Osteoblast (primary cell): ENCODE measurements around the gene ALCAM. TPM values are rescaled to one million over a fixed set of nuclear protein-coding genes. Genes with fewer than 3 reads are reported as not detected.

ENCODE experiments used
- DNase-seq: peaks from one replicate; pipeline ENCODE4 v3.0.0; 2011; ENCODE audit warnings: low spot score, mixed read lengths; ENCODE audit not compliant: insufficient read length; ENCODE audit errors: missing footprints
- H2AFZ ChIP-seq: 2 replicates; pipeline ENCODE4 v1.6.0; 2011; ENCODE audit warnings: mild to moderate bottlenecking, low read length
- H3K27ac ChIP-seq: 2 replicates; pipeline ENCODE4 v1.5.1; 2011; ENCODE audit warnings: mild to moderate bottlenecking, low read depth, low read length, moderate library complexity
- H3K27me3 ChIP-seq: 2 replicates; pipeline ENCODE4 v1.6.0; 2012; ENCODE audit warnings: mild to moderate bottlenecking, control low read depth, inconsistent platforms, low read length, moderate library complexity; ENCODE audit not compliant: insufficient read depth
- H3K36me3 ChIP-seq: 2 replicates; pipeline ENCODE4 v1.5.1; 2011; ENCODE audit warnings: mild to moderate bottlenecking, low read length, control low read depth, moderate library complexity; ENCODE audit not compliant: insufficient read depth
- H3K4me1 ChIP-seq: 2 replicates; pipeline ENCODE4 v1.5.1; 2011; ENCODE audit warnings: mild to moderate bottlenecking, low read length, control low read depth, moderate library complexity; ENCODE audit not compliant: insufficient read depth
- H3K4me2 ChIP-seq: 2 replicates; pipeline ENCODE4 v1.6.0; 2011; ENCODE audit warnings: mild to moderate bottlenecking, low read length; ENCODE audit not compliant: insufficient read depth
- H3K4me3 ChIP-seq: fragments of 200-600 bp; sonication (generic); 3 replicates; pipeline ENCODE4 v1.5.1; 2012; ENCODE audit warnings: mild to moderate bottlenecking, low read length, inconsistent platforms; ENCODE audit not compliant: insufficient read depth
- H3K79me2 ChIP-seq: 2 replicates; pipeline ENCODE4 v1.6.0; 2012; ENCODE audit warnings: mild to moderate bottlenecking, low read length, control low read depth, inconsistent platforms; ENCODE audit not compliant: insufficient read depth
- H3K9me3 ChIP-seq: 2 replicates; pipeline ENCODE4 v1.5.1; 2011; ENCODE audit warnings: low read depth, low read length, control low read depth
- H4K20me1 ChIP-seq: 2 replicates; pipeline ENCODE4 v1.6.0; 2012; ENCODE audit warnings: mild to moderate bottlenecking, low read length, control low read depth; ENCODE audit not compliant: insufficient read depth
- CTCF ChIP-seq: IDR thresholded peaks from 2 replicates; pipeline ENCODE4 v1.5.1; 2011; ENCODE audit warnings: mild to moderate bottlenecking, low read depth, low read length, moderate library complexity; ENCODE audit errors: extremely low read depth
- total RNA-seq: library from RNA; depleted of rRNA; stranded (reverse); fragments of >200 nt; gene quantifications from 2 replicates; pipeline ENCODE4 v1.2.3, GENCODE V29; 2012

Gene ALCAM
- total RNA-seq, 1 donor: 178 TPM

- H3K4me2 ChIP-seq: peak overlapping the region; percentile 99
- no peaks in the 10 kb centered on the region for H4K20me1 ChIP-seq
- H3K9me3 ChIP-seq: no peaks in the 10 kb centered on the region
- TF ChIP-seq CTCF: no peak
- peaks cover 37% of the 10 kb centered on the region for H3K4me1 ChIP-seq
- peaks cover 53% of the 10 kb centered on the region for H3K79me2 ChIP-seq
- H3K27ac ChIP-seq: peak overlapping the region; percentile 93
- DNase-seq: no peak
- peak overlapping the region; percentile 83 for H3K4me3 ChIP-seq
- no peaks in the 10 kb centered on the region for H3K27me3 ChIP-seq
- H3K36me3 ChIP-seq: no peaks in the 10 kb centered on the region
- H2AFZ ChIP-seq: peak overlapping the region; percentile 86
Observed at GRCh38 chr3:105367063-105367405, 325 bp downstream of the ALCAM start.

- peak overlapping the region; percentile 83 for H3K4me3 ChIP-seq
- peak overlapping the region; percentile 93 for H3K27ac ChIP-seq
- no peaks in the 10 kb centered on the region for H4K20me1 ChIP-seq
- H2AFZ ChIP-seq: peak overlapping the region; percentile 86
- TF ChIP-seq CTCF: peak; percentile 5
- no peaks in the 10 kb centered on the region for H3K9me3 ChIP-seq
- H3K27me3 ChIP-seq: no peaks in the 10 kb centered on the region
- peak; percentile 60 for DNase-seq
- no peaks in the 10 kb centered on the region for H3K36me3 ChIP-seq
- peak overlapping the region; percentile 99 for H3K4me2 ChIP-seq
- H3K79me2 ChIP-seq: peaks cover 59% of the 10 kb centered on the region
- peaks cover 33% of the 10 kb centered on the region for H3K4me1 ChIP-seq
Observed at GRCh38 chr3:105367406-105368213, 901 bp downstream of the ALCAM start.

GRCh38 chr3:105368566-105369499 is 2.1 kb downstream of the ALCAM start:
- Histone ChIP-seq H3K79me2 (peaks cover 71% of the 10 kb centered on the region), H2AFZ (peak overlapping the region; percentile 86), H3K27me3 (no peaks in the 10 kb centered on the region), H3K27ac (peak overlapping the region; percentile 93), H3K9me3 (no peaks in the 10 kb centered on the region), H3K4me1 (peaks cover 26% of the 10 kb centered on the region), H4K20me1 (no peaks in the 10 kb centered on the region), H3K36me3 (no peaks in the 10 kb centered on the region), H3K4me3 (peak overlapping the region; percentile 83), H3K4me2 (peak overlapping the region; percentile 99)
- TF ChIP-seq CTCF: no peak
- DNase-seq: peak; percentile 62
